ENCODE measurements around the gene DNAH10.

DNAH10 gene, protein sequence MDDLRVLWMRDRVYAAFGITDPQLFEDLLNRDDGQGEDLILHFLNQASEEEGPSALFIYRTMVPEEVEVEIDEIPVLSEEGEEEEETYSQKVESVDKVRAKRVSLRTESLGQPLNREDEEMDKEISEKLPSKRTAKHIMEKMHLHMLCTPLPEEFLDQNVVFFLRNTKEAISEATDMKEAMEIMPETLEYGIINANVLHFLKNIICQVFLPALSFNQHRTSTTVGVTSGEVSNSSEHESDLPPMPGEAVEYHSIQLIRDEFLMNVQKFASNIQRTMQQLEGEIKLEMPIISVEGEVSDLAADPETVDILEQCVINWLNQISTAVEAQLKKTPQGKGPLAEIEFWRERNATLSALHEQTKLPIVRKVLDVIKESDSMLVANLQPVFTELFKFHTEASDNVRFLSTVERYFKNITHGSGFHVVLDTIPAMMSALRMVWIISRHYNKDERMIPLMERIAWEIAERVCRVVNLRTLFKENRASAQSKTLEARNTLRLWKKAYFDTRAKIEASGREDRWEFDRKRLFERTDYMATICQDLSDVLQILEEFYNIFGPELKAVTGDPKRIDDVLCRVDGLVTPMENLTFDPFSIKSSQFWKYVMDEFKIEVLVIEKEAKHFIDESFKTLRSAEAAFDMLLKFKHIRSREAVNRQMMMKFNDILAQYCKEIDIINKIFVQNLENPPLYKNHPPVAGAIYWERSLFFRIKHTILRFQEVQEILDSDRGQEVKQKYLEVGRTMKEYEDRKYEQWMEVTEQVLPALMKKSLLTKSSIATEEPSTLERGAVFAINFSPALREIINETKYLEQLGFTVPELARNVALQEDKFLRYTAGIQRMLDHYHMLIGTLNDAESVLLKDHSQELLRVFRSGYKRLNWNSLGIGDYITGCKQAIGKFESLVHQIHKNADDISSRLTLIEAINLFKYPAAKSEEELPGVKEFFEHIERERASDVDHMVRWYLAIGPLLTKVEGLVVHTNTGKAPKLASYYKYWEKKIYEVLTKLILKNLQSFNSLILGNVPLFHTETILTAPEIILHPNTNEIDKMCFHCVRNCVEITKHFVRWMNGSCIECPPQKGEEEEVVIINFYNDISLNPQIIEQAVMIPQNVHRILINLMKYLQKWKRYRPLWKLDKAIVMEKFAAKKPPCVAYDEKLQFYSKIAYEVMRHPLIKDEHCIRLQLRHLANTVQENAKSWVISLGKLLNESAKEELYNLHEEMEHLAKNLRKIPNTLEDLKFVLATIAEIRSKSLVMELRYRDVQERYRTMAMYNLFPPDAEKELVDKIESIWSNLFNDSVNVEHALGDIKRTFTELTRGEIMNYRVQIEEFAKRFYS (N-terminal part only)

DNA sequence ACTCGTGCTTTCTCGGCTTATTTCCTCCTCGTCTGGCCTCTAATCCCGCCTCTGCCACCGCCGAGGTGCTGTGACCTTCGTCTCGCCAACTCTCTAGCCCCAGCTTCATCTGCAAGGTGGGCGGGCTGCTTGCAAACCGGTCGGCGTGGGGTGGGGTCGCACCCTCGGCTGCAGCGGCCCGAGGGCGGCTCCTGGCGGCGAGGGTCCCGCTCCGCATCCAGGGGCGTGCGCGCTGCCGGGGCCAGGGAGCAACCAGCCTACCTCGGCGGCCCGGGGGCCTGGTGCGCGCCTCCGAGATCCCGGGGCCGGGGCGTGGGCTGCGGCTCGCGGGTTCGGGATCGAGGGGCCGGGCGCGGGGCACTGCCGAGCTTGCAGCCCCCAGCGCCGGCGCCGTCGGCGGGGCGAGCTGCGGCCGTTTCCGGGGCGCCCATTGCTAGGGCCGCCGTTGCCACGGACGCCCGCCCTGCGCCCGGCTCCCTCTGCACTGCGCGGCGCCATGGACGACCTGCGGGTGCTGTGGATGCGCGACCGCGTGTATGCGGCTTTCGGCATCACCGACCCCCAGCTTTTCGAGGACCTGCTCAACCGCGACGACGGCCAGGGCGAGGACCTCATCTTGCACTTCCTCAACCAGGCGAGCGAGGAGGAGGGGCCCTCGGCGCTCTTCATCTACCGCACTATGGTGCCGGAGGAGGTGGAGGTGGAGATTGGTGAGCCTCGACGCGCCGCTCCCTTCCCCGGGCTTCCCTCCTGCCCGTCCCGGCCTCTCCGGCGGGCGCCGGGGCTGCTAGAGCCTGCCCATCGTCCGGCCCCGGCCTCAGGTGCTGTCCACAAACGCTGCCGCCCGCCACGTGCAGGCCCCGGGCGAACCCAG lies at the start of gene DNAH10:
DNAH10 (plus strand) TSS at position 461 of the 874 bp plus-strand sequence; CDS start at position 497, 36 bp downstream.
- DNase-seq, result peak; percentile 59

GRCh38 chr12:123712780-123713319 lies 49.3 kb upstream of the DNAH10 start:
- no peak for DNase-seq

- no peak for DNase-seq
Measured at GRCh38 chr12:123713398-123713797, 48.7 kb upstream of the DNAH10 start.

GRCh38 chr12:123713823-123714585 lies 48.1 kb upstream of the DNAH10 start:
- peak; percentile 23 for DNase-seq

GRCh38 chr12:123715195-123715594 lies 46.9 kb upstream of the DNAH10 start:
- no peak for DNase-seq

GRCh38 chr12:123717350-123717749 lies 44.8 kb upstream of the DNAH10 start:
- no peak for DNase-seq

GRCh38 chr12:123720141-123720814 lies 41.8 kb upstream of the DNAH10 start:
- no peak for DNase-seq

DNA sequence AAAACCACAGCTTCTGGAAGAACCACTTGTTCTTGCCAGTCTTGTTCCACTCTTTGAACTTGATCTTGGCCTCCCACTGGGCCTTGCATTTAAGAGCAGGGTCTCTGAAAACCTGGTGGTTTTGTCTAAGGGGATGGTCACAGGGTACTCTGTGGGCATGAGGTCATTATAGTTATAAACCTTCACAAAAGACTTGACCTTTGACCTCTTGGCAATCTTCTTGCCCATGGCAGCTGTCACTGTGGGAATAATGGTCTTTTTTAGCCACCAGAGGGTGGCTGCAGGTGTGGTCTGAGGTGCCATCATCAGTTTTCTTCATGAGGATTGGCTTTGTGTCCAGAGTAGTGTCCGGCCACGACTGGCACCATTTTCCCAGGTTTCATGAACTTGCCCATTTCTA lies 40.9 kb upstream of the DNAH10 start:
- no peak for DNase-seq

GRCh38 chr12:123723011-123723410 lies 39.1 kb upstream of the DNAH10 start:
- no peak for DNase-seq

DNA sequence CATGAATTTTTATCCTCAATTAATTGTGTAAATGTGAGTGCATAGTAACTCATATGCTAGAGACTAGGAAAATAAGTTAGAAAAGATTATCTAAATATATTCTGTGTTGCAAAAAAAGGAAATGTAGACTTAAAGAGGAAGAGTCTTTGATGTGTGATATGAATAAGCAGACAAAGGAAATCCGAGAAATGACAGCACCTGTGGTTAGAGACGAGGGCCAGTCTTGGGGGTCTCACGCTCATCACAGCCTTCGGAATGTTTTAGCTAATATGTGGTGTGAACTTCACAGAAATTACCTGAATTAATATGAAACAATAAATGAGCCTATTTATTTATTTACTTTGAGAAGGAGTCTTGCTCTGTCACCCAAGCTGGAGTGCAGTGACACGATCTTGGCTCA lies 38.3 kb upstream of the DNAH10 start:
- DNase-seq, result no peak

GRCh38 chr12:123726244-123726643 lies 35.9 kb upstream of the DNAH10 start:
- DNase-seq, result no peak

GRCh38 chr12:123726962-123727361 lies 35.1 kb upstream of the DNAH10 start:
- no peak for DNase-seq

DNA sequence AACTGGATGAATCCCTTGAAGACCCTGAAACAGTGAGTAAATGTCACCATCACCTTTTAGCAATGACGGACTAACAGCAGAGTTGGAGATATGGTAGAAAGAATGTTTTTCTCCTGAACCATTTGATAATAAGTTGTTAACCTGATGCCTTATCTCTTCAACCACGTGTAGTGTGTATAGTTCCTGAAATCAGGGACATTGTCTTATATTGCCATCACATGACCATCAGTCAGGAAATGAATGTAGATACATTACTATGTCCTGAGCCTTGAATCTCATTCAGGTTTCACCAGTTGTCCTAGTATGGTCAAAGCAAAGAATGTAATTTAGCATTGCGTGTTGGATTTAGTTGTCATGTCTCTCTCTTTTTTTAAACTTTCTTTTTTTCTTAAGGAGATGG lies 34.2 kb upstream of the DNAH10 start:
- DNase-seq, result no peak

- no peak for DNase-seq
Measured at GRCh38 chr12:123731596-123731995, 30.5 kb upstream of the DNAH10 start.

- DNase-seq, result no peak
Measured at GRCh38 chr12:123732251-123732650, 29.9 kb upstream of the DNAH10 start.

DNA sequence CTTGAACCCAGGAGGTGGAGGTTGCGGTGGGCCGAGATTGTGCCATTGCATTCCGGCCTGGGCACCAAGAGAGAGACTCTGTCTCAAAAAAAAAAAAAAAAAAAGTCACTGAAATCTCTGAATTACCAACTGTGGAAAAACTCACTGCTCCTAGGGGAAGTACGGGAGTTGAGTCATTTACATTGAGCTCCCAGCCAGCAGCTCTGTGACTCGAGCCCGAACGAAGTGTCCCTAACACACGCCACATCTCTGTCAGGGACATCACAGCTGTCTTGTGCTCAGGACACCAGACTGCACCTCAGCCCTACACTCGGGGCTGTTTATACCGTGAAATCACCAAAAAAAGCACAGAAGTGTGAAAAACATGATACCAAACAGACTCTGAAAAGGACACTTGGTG lies 28.9 kb upstream of the DNAH10 start:
- DNase-seq, result no peak

GRCh38 chr12:123734268-123734667 lies 27.8 kb upstream of the DNAH10 start:
- no peak for DNase-seq

DNA sequence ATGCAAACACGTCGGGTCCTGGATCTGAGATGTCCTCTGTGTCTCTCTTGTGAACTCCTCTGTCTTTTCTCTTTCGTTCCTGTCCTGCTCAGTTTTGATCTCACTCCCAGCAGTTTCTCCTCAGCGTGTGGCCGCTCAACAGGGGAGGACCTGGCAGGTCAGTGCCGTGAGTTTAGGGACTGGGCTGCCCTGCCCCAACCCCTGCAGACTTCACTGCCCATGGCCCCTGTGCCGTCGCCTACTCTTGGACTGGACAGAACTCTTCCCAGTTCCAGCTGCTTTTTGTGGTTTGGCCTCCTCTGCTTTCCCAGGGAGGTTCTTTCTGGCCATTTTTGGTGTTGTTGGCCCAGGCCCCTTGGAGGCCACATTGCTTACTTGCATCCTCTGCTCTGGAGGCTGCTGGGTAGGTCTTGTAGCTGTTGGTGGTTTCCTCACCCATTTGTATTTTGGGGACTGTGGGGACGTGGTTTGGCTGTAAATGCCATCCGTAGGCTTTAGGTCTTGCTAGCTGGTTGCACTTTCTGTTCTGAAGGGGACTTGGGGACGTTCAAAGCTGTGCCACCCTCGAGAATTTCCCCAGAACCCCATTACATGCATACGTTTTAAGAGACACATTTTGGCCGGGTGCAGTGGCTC lies 20.0 kb upstream of the DNAH10 start:
- no peak for DNase-seq

- no peak for DNase-seq
Measured at GRCh38 chr12:123743002-123743401, 19.1 kb upstream of the DNAH10 start.

GRCh38 chr12:123744836-123745235 lies 17.3 kb upstream of the DNAH10 start:
- no peak for DNase-seq

All from activated naive CD4-positive, alpha-beta T cell treated with anti-CD3 and anti-CD28 coated beads, Interleukin-2, amount 50 U/mL, for 16 hours (primary cell).